Kidney glomerular epithelial cell (primary cell): Measurements from ENCODE around the gene TESMIN.

Experiments used
- DNase-seq: peaks from one replicate; lab custom pipeline; 2025; lab: John Stamatoyannopoulos, UW

Gene TESMIN

DNA sequence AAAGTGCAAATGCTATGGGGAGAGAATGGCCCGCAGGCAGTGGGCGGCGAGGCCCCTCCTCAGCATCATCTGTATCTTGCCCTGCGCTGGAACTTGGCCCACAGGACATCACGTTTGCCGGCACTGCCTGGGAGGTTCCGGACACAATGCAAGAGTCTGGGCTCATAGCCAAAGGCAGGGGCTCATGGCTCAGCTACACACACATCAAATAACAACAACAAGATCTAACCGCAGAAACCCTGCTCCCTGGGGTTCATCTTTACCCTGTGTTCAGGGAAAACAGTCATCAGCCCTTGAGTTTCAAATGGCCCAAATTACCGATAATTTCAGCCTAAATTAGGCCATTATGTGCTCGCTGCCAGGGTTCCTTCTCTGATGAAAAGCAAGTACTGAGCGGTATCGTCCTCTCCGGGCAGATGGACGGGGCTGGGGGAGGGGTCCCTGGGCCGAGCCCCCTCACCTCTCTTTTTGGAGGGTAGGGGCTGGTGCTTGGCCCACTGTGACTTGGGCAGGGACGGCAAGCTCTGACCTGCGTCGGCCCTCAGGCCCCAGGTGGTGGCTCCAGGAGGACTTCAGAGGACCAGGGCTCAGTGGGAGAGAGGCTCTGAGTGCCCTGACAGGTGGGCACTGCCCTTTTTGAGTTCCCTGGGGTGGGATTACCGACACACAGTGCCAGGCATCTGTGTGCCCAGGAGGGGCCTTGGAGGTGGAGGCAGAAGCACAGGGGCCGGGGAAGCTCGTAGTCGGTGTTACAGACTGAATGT is 92.0 kb downstream of the TESMIN start:
- peak; percentile 75 for DNase-seq

DNA sequence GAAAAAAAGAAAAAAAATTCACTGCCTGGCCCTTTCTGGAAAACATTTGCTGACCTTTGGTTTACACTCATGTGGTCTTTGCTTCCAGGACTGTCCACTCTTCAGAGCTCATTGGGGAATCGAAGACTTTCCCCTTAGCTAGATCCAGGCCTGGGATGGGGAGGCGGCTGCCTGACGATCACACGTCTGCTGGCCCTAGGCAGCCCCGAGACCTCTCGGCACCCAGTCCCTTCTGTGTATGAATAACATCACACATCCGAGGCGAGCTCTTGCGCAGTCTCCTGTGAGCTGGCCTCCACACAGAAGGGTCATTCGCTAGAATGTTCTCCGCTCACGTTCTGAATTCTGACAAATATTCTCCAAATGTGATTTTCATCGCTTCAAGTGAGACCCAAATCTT is 92.7 kb downstream of the TESMIN start:
- no peak for DNase-seq

DNA sequence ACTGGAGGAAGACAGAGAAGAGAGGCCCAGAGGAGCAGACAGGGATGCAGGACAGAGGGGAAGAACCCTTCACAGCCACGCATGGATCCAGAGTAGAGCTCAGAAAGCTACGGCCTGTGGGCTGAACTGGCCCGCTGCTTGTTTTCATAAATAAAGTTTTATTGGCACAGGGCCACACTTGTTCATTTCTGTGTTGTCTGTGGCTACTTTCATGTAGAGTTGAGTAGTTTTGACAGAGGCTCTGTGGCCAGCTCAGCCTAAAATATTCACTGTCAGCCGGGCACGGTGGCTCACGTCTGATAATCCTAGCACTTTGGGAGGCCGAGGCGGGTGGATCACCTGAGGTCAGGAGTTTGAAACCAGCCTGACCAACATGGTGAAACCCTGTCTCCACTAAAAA is 93.2 kb downstream of the TESMIN start:
- DNase-seq: no peak
